Lung microvascular endothelial cell (primary cell): ENCODE data around the gene LPCAT1. TPM values are rescaled to one million over a fixed set of nuclear protein-coding genes. Genes with fewer than 3 reads are reported as not detected.
A peak's percentile ranks its signal among the peaks of the same experiment; 100 is the strongest.
"Not testable (repeated sequence)": the region's sequence is repeated elsewhere in the genome, so short reads cannot be mapped to it uniquely, and the experiment has no call there.

Experiments used
- DNase-seq, 2 donors: peaks; one replicate each; pipeline versions ENCODE4 v3.0.0 to v3.0.0-alpha.2; 2010; ENCODE audit warnings: low read depth in 2 of 2
- total RNA-seq: library from RNA; depleted of rRNA; stranded (reverse); fragments of >200 nt; gene quantifications from 2 replicates; pipeline ENCODE4 v1.2.1, GENCODE V29; 2014

The LPCAT1 gene
- 17.7 and 26.2 TPM in 2 replicates for total RNA-seq

DNA sequence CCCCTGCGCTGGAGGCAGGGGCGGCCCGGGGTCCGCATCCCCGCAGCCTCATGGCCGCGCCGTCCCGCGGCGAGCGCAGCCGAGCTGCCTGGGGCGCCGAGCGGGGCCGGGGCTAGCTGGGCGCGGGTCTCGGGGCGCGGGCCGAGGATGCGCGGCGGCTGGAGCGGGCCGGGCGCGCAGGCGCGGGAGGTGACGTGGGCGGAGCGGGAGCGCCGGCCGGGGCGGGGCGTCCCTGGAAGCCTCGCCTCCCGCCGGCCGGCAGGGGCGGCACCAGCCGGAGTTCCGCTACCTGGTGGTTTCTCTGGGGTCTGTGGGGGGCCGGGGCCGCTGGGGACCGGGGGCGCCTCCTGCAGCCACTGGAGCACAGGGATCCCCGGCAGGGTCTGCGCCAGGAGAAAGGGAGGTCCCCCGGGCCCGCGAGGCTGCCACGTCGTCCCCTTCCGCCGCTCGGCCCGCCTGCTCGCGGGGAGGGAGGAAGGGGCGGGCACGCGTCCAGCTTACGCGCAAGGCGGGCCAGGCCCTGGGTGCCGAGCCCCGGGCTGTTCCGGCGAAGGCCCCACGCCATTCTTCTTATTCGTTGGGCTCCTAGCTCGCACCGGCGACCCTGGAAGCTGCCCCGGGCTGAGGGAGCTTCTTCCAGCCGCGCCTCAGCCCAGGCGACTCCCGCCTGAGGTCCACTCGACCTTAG, at the start of gene LPCAT1:
TSS of gene LPCAT1 (minus strand) at position 168 of the 688 bp plus-strand sequence. CDS start at position 52, 116 bp downstream.
- peak; percentile 78 to 83 for DNase-seq

DNA sequence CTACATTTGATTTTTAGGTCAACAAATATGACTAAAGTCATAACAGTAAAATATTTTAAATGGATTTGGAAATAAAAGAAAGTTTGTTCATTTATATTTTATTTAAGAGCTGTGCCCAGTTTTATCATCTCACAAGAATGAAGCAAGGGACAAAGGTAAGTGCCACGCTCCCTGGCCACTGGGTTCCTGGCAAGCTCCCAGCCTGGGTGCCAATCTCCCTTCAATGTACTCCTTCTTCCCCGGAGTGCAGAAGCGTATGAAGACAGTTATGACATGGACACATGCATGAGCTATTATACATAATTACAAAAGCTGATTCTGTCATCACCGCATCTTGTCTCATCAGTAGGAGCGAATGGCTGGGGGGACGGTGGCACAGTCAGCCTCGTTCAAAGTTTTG, 48.1 kb upstream of the LPCAT1 start:
- not testable (repeated sequence) for DNase-seq

DNA sequence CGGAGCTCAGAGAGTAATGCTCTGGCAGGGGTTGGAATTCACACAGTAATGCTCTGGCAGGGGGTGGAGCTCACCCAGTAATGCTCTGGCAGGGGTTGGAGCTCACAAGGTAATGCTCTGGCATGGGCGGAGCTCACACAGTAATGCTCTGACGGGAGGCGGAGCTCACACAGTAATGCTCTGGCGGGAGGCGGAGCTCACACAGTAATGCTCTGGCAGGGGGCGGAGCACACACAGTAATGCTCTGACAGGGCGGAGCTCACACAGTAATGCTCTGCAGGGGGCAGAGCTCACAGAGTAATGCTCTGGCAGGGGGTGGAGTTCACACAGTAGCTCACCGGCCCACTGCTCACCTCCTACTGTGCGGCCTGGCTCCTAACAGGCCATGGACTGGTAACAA, 47.2 kb upstream of the LPCAT1 start:
- DNase-seq, result no peak

- DNase-seq, result peak; percentile 89 to 98
Measured at GRCh38 chr5:1568201-1568979, 44.6 kb upstream of the LPCAT1 start.

GRCh38 chr5:1567527-1568200, 43.9 kb upstream of the LPCAT1 start:
- DNase-seq, result not testable (repeated sequence)

GRCh38 chr5:1565737-1566734, 42.3 kb upstream of the LPCAT1 start:
- DNase-seq, result no peak

DNA sequence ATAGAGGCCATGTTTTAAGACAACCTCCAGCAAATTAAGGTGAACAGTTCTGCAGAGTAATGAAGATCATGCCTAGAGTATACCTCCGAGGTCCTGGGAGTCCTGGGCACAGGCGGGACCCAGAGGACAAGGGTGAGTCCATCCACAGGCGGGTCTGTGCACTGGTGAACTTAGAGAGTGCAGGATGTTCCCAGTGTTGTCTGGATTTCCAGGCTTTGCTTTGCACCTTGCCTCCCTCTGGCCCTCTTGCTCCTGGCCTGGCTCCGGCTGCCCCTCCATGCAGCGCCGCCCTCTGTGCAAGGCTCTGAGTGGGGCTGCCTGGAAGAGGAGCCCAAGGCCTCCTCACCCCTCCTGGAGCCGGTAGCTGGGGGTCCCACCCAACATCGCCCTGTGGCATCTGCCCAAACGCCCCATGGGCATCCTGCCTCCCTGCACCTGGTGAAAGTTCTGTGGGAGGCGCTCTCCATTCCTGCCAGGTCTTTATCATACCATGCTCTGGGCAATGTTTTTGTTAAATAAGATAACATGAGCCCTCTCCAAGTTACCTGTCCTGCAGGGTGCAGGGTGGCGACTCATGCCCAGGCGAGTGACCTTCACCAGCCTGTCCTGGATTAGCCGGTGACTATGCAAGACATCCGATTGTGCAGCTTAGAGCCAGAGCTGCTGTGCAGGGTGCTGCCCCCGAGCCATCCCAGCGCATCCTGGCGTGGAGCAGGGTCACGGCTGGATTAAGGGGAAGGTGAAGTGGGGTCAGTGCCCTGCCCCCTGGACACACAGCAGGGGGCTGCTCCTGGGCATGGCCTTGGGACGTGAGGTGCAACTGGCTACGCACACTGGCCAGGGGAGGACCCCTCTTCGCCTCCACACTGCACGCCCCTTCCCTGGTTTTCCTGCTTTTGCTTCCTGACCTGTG, 41.3 kb upstream of the LPCAT1 start:
- DNase-seq, result no peak

DNA sequence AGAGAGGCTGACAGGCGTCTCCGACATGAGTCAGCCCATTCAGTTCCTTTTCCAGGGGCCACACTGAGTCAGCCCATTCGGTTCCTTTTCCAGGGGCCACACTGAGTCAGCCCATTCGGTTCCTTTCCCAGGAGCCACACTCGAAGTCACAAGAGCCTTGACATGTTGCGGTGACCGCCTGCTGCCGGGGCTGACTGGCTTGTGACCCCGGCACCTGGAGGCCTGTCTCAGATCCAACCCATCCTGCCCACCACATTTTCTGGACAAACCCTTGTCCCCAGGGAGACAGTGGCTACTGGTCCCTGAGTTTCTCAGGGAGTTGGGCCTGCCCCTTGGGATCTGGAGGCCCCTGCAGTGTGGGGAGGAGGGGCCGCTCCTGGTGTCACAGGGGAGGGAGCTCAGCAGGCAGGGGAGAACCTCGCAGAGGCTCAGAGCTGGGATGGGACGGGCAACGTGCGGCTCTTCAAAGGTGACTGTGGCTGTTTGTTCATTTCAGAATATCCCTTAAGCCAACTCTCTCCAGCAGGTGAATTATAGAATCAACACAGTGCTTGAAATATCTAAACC, 40.5 kb upstream of the LPCAT1 start:
- DNase-seq, result peak; percentile 30 to 84

GRCh38 chr5:1563617-1564181, 39.9 kb upstream of the LPCAT1 start:
- DNase-seq, result no peak

DNA sequence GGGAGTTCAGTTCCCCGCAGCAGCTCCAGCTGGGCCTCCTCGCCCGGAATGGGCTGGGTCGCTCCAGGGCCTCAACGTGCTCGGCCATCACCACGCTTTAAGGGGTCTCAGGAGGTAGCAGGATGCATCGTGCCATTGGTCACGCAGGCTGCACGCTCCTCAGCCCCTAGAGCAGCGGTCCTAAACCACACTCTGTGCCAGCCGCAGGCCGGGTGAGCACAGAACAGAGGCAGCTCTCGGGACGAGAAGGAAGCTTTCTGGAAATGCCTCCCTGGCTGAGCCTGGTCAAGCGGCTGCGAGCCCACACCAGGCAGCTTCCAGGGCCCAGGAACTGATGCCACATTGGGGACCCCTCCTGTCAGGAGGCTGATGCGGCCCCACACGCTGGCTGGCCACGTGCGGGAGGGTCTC, 39.3 kb upstream of the LPCAT1 start:
- no peak for DNase-seq

GRCh38 chr5:1562599-1562998, 38.8 kb upstream of the LPCAT1 start:
- no peak for DNase-seq

DNA sequence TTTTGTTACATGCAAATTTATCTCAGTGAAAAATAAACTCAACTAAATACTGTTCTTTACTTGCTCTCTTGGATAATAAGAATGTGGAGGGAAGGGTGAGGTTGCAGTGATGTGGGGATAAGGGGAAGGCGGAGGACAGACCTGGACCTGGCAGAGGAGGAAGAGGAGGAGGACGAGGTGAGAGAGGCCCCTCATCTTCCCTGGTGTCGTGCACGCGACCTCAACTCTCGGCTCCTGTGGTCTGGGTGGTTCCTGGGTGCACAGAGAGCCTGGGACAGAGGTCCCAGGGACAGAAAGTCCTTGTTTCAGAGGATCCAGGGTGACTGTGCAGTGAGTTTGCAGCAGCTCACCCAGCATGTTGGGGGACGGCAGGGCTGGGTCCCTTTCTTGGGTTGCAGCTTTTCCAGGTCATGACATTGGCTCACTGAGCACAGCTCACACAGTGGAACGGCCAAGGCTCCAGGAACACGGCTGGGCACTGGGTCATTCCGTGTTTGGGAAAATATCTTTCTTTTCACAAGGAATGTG, 37.7 kb upstream of the LPCAT1 start:
- DNase-seq, result no peak

GRCh38 chr5:1560499-1560898, 36.7 kb upstream of the LPCAT1 start:
- DNase-seq, result not testable (repeated sequence)

- DNase-seq, result peak in 1 of 2 donors; percentile 79
Measured at GRCh38 chr5:1558944-1559343, 35.2 kb upstream of the LPCAT1 start.

DNA sequence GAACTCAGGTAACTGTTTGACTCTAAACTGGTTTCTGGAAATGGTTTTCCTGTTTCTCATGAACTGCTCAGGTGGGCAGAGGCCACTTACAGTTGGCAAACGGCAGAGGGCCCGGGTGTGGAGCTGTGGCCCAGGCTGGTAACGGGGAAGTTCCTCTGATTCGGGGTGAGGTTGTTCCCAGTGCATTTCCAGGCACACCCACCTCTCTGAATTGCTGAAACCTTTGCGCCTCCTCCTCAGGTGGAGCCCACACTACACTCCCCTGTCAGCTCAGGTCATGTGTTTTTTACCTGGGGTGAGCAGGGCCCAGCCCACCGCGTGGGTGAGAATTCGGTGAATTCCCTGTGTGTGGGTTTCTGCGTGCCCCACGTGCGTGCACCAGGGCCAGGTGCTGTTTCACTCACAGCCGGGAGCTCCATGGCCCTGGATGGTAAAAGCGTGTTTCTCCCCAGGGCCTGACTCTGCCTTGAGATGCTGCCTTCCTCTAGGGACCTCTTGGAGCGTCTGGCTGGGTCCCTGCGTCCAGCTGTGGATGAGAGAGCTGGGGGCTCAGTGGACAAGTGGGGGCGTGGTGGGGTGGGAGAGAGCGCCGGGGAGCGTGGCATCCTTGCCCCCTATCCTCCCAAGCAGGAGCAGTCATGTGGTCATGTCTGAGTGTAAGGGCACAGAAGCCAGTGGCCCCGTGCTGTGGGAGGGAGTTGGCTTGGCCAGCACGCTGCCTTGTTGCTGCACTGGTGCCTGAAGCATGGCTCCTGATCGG, 33.5 kb upstream of the LPCAT1 start:
- DNase-seq, result no peak

DNA sequence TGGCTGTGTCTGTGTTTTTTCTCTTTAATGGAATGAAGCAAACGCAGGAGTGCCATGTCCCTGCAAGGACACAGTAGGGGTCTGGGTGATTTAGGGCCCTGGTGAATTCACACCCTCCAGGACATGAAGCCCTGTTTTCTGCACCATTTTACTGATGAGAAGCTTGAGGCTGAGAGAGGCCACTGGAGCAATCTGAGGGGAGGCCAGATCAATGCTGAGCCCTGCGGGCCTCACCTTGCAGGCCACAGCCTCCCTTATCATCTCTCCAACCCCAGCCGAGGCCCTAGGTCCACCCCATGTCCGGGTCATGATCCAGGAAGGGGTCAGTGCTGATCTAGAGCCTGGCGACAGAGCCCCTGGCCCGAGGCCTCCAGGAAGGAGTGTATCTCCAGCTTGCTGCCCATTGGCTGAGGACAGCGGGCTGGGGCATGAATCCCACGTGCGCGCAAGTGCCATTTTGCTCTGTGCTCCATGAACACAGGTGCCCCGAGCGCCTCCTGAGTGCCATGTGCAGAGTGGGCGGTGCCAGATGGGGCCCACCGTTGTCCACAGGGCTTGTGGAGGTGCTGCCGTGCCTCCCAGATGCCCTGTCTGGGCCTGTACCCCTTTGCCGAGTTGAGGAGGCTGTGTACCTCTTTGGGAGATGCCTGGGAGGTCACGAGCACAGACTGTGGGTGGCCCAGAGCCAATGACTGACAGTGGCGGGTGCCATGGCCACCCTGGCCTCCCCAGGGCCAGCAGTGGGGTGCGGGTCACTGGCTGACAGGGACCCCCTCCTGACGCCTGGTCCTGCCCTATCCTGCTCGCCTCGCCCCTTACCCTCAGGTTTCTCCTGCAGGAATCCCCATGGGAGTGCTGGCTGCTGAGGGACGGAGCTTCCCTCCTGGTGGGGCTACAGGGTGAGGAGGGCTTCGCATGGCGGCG, 32.3 kb upstream of the LPCAT1 start:
- no peak for DNase-seq
